ENCODE results near the gene ATP1A3.
"Not testable (repeated sequence)": the region's sequence is repeated elsewhere in the genome, so short reads cannot be mapped to it uniquely, and the experiment has no call there.

Gene ATP1A3

DNA sequence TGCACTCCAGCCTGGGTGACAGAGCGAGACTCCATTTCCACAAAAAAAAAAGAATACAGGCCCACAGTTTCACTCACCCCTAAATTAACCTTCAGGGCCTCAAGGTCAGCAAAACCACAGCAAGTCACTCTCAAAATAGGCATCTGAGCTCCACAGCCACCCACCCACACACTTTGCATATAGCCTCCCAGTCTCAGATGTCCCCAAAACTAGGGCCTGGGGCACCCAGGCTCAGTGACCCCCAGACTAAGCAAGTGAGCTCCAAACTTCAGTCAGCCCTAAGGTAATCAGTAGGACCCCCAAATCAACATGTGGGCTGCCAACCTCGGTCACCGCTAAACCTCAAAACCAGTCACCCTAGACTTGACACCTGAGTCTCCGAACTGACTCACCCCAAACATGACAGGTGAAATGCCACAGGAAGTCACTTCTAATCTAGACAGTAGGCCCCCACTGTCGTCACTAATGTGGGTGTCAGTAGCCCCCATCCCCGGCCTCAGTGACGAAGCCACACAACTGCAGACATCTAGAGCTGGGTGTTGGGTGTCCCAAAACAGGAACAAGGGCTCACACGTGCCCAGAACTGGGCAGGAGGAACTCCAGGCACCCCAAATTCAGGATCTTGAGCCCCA is 48.8 kb downstream of the ATP1A3 start:
- DNase-seq (ENCODE audit: low read depth), result no peak

DNA sequence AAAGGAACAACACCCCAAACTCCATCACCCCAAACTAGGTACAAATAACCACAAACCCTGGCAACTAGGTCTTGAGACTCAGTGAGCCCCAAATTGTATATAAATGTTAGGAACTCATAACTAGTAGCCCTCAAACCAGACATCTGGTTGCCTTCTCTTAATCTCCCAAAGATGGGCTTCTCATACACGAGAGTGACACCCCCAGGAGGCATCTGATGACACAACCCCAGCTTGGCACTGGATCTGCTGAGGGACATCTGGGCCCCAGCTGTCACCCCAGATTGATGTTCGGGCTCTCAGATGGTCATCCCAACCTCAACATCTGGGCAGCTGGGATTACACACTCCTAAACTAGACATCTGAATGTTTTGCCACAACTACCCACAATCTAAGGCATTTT is 49.7 kb downstream of the ATP1A3 start:
- peak; percentile 44 for DNase-seq (ENCODE audit: low read depth)

DNA sequence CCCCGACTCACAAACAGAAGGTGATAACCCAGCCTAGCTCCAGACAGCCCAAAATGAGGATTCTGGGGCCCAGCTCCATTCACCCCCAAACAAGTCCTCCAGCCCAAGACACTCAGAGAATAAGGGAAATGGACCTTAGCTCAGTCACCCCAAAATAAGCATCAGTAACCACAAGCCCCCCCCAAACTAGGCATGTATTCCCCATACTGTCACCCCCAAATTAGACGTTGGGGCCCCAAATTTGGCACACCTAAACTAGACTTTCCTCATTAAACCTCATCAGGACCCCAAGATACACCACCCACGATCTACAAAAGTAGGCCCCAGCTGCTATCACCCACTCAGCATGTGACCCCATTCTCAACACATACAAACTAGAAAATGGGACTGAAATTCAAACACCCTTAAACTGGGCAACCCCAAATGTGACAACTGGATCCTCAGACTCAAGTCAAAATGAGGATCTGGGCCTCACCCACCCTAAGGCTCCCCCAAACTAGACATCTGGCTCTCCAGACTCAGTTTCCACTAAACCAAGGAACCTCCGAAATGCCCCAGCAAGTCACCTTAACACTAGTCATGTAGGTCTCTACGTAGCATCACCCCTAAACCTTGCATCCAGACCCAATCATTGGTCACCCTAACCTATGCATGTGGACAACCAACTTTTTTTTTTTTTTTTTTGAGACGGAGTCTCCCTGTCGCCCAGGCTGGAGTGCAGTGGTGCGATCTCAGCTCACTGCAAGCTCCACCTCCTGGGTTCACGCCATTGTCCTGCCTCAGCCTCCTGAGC is 52.4 kb downstream of the ATP1A3 start:
- no peak for DNase-seq (ENCODE audit: low read depth)

DNA sequence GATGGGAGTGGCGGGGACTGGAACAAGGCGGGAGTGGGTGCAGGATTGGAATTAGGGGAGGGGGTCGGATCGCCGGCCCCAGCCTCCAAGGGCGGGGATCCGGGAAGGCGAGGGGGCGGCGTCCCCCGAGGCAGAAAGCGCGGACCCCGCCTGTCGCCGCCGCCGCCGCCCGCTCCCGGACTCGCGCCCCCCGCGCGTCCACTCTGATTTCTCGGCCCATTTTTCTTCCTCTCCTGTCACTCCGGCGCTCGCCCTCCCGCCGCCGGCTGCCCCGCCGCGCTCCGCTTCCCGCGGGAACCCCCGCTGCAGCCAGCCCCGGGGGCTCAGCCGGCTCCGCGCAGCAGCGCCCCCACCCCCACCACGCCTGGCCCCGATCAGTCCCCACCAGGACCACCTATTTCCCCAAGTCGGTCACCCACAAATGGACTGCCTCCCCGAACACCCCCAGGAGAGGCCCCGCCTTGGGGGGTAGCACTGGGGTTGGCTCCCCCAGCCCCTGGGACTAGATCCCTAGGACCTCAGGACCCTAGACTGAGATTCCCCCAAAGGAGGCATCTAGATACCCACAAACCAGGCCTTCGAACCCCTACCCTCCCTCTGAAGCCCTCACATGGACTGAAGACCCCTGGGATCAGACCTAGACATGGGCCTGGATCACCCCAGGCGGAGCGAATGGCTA is 53.2 kb downstream of the ATP1A3 start:
- DNase-seq (ENCODE audit: low read depth), result no peak

DNA sequence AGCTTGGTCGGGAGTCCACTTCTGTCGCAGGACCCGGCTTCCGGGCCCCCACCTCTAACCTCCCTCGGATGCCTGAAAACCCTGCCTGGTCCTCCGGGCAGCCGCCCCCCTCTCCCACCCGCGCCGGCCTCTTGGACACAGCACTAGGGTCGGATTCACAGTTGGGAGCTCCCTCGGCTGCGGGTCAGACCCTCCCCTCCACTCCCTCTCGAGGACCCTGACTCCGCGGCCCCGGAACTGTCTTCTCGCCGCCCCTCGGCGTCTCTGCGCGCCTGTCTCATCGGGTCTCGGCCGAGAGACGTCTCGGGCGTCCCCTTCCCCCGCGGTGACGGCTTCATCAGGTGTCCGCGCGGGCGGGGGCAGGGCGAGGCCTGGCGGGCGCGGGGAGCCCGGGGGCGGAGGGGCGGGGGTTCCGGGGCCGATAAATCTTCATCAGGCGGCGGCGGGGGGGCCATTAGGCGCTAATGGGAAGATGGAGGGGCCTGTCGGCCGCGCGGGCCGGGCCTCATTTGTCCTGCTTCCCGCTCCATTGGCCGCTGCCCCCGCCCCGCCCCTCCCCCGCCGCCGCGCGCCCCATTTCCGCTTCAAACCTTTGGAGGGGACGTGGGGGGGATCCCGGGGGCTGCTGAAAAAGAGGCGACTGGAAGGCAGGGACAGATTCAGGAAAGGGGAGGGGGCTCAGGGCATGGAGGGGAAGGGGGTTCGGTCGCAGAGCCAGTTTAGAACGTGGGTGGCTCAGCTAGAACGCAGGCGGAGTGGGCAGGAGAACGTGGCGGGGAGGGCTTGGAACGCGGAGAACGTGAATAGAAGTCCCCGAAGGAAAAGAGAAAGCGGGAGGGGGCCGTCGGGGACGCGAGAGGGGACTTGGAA is 53.9 kb downstream of the ATP1A3 start:
- no peak for DNase-seq (ENCODE audit: low read depth)

DNA sequence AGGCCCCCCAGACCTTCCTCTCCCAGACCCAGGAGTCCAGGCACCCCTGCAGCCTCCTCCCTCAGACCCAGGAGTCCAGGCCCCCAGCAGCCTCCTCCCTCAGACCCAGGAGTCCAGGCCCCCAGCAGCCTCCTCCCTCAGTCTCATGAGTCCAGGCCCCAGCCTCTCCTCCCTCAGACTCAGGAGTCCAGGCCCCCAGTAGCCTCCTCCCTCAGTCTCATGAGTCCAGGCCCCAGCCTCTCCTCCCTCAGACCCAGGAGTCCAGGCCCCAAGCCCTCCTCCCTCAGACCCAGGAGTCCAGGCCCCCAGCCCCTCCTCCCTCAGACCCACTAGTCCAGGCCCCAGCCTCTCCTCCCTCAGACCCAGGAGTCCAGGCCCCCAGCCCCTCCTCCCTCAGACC is 54.8 kb downstream of the ATP1A3 start:
- DNase-seq (ENCODE audit: low read depth), result not testable (repeated sequence)

DNA sequence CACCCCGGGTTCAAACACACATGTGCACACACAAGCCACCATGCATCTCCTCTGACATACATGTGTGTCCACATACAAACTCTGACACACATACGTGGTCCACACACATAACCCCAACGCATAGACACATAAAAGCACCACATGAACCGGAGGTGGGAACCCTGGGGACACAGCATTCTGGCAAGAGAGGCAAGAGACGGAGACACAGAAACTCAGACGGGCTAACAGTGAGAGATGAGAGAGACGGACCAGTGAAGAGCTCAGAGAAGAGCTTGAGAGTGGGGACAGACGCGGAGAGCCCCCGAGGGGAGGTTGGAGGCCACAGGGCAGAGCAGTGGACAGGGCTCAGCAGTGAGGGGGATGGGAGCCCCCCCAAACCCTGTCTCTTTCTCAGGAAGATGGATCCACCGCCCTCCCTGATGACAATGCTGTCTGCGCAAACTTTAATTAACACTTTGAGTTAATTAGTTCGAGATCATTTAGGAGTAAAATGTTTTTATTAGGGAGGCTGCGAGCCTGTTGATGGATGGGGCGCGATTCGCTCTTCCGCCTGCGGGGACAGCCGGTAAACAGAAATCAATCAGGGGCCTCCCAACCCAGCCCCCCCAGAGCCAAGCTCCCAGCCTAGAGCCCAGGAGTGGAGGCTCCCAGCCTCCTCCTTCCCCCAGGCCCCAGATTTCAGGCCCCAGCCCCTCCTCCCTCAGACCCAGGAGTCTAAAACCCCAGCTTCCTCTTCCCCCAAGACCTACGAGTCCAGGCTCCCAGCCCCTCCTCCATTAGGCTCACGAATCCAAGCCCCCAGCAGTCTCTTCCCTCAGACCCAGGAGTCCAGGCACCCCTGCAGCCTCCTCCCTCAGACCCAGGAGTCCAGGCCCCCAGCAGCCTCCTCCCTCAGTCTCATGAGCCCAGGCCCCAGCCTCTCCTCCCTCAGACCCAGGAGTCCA is 56.2 kb downstream of the ATP1A3 start:
- DNase-seq (ENCODE audit: low read depth), result no peak

DNA sequence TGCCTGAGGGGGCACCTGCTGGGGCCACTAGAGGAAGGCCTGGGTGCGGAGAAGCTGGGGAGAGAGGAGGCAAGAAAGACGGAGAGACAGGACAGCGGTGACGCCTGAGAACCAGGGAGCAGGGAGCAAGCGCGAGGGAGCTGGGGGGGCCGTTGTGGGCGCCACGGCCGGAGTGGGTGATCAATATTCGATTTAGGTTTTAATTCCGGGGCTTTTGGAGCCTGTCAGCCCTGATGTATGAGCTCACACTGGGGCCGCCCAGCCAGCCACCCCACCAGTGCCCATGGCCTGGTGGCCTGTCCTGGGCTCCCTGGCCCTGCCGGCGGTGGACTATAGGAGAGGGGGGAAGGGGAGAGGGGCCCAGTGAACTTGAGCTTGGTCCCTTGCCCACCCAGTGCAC is 57.1 kb downstream of the ATP1A3 start:
- no peak for DNase-seq (ENCODE audit: low read depth)

DNA sequence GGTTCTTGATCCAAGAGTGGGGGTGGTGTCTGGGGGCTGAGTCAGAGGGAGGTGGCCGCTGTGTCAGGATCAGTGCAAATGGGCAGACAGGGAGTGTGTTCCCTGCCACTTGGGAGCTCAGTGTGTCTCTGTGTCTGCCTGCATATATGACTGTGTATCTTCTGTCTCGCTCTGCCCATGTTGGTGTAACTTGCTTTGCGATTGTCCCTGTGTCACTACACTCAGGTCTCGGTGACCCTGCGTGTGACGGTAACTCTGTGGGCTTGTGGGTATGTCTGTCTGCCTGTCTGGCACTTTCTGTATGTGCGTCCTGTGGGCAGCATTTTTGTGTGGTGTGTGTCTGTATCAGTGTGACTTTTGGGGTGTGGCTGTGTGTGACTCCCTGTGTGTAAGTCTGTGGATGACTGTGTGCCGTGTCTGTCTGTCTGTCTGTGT is 57.6 kb downstream of the ATP1A3 start:
- no peak for DNase-seq (ENCODE audit: low read depth)

DNA sequence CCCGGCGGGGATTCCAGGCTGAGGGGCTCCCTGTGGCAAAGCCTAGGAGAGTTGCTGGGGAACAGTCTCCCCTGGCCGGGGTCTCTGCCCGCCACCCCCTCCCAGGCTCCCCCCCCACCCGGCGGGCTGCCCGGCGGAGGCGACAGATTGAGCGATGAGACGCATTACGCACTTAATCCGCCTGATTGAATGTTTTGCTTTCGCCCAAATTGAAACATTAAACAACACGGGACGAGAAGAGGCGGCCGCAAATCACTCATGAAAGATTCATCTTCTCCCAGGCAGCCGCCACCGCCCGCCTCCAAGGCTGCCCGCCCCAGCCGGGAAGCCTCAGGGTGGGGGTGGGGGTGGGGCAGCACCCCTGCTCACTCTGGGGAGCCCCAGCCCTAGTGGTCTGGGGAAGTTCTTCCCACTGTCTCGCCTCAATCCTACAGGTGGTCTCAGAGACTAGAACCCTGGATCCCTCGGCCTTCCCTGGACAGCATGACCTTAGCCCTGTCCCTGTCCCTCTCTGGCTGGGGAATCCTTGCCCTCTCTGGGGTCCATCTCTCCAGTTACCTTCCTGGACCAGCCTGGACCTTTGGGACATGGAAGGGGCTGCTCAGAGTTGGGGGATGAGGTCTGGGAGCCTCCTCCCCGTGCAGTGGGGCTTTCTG is 58.1 kb downstream of the ATP1A3 start:
- DNase-seq (ENCODE audit: low read depth), result no peak

DNA sequence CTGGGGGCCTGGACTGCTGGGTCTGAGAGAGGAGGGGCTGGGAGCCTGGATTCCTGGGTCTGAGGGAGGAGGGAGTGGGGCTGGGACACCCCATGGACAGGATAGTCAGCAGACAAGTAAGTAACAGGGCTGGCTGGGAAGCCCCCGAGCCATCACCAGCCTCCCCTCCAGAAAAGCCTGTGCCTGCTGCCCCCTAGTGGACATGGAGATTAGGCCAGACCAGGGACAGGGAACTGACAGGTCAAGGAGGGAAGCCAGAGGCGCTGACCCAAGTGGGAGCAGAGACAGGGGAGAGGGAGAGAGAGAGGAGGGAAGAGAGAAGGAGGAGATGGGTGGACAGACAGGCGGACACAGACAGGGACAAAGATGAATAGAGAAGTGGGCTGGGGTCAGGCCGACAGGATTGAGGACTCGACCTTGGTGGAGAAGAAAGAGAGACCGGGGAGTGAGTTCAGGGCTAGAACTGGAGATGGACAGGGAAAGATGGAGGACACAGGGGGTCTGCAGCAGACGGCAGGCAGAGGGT is 59.1 kb downstream of the ATP1A3 start:
- peak; percentile 33 for DNase-seq (ENCODE audit: low read depth)

DNA sequence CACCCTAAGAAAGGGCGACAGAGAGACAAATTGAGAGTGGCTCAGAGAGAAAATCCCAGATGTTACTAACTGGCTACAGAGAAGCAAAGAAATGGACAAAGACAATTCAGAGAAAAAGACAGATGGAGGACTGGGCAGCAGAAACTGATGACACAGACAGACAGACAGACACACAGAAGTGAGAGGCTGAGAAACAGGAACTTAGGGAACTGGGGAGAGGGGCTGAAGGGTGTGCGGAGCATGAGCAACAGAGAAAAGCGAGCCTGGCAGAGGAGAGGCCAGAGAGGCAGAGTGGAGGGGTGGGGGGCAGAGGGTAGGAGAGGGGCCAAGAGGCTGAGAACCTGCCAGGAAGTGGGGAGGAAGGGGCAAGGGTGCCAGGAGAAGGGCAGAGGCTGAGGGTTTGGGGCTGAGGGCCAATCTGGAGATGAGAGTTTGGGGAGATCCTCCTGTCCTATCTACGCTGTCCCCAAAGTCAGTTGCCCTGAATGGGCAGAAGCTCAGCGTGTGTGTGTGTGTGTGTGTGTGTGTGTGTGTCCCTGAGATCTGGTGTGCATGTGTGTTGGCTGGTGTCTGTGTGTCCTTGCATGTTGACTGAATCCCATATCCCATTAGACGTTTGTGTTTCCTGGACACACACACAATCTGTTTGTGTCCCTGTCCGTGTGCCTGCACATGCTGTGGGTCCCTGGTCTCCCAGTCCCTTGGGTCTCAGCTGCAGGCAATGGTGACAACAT is 60.2 kb downstream of the ATP1A3 start:
- DNase-seq (ENCODE audit: low read depth), result no peak

DNA sequence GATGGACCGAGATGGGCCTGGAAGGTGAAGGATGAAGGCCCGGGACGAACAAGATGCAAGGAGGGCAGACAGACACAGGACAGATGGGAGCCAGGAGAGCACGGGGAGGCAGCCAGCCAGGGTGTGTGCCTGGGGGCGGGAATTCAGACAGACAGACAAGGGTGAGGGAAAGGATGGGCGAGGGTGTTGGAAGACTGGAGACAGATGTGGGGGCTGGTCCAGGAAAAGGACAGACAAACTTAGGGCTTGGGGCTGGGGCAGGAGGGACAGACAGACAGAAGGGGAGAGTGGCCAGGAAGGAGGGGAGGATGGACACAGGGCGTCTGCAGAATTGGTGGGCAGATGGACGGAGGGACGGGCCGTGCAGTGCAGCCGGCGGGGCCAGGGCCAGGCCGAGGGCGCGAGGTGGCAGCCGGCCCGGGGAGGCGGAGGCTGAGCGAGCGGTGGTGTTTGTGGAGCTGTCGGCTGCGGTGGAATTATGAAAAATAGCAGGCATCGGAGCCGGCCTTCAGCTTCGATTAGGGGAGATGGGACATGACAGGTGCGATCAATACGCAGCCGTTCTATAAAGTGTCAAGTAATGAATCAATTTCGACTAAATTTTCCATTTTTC is 61.2 kb downstream of the ATP1A3 start:
- DNase-seq (ENCODE audit: low read depth), result no peak

DNA sequence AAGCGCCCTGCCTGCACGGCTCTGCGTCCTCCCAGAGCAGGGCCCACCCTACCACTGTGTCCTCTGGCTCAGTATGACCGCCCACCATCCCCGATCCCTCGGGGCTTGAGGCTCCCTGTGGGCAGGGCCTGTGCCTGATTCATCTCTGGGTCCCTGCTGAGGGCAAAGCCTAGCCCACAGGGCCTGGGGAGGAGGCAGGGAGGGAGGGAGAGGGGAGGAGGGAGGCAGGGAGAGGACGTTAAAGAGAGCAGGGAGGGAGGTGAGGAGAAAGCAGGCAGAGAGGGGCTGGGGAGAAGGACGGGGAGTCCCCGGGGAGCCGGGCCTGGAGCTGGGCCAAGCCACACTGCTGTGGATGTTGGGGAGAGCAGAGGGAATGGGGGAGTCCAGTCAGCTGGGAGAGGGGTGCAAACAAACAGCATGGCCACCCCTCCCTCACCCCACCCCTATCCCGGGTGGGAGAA is 61.7 kb downstream of the ATP1A3 start:
- DNase-seq (ENCODE audit: low read depth), result no peak

DNA sequence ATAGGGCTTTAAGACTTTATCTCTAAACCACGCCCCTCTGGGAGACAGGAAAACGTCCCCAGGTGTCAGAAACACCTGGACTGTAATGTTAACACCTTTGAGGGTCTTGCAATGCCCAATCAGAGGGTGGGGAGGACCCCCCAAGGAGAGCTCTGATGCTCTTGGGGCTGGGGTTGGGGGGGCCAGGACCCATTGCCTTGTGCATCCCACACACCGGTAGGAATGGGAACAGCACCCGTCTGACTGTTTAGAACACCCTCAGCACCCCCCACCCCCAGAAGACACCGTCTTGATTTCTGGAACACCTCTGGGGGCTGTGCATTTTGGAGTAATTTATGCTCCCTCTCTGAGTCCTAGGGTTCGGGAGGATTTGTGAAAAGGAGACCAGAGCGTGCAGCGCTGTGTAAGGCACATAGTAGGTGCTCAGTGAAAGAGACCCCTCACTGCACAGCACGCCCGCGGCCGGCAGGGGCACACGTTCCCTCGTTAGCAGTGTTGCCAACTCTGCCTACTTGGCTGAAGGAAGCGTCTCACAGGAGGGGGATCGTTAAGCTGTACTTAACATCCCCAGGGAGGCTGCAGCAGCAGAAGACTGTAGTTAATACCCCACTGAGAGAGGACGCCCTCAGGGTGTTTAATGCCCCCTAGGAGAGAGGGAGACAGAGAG is 63.0 kb downstream of the ATP1A3 start:
- DNase-seq (ENCODE audit: low read depth), result no peak

DNA sequence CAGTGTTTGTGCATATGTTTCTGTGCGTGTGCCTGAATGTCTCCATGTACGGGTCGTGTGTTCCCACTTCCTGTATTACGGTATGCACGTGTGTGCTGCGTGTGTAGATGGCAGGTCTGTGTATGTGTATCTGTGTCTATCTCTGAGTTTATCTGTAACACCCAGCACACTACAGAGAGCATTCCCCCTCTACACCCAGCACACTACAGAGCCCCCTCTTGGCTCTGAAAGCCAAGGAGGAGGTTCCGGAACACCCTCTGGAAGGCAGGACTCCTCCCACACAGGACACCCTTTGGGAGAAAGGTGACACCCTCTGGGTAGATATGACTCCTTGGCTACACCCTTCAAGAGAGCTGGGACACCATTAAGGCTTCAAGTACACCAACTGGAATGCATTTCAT is 63.7 kb downstream of the ATP1A3 start:
- DNase-seq (ENCODE audit: low read depth), result no peak

DNA sequence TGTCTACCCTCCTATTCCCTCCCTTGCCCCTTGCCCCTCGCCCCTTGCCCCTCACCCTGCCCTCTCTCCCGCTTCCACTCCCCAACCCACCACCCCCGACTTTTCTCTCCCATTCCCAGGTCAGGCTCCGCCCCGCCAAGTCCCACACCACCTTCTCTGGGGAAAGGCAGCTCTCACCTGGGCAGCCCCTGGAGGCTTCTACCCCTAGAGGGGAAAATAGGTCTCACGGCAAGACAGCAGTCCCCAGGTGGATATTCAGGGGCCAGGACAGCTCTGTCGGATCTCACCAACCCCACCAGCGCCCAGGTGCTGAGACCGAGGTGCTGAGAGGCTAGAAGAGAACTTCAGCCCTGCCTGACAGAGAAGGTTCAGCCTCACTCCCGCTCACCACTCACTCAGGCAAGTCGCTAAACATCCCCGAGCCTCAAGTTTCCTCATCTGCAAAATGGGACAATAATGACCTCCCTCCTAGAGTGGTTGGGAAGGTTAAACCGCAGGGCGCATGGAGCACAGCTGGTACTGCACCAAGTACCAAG is 64.4 kb downstream of the ATP1A3 start:
- no peak for DNase-seq (ENCODE audit: low read depth)
